ENCODE results near the gene IQCC. TPM values are rescaled to one million over a fixed set of nuclear protein-coding genes. Genes with fewer than 3 reads are reported as not detected.

IQCC gene
- total and polyA plus RNA-seq, 2 donors (not counting 1 experiment from before 2014, with no cell fraction given) = 2.0 to 2.3 TPM

GRCh38 chr1:32184650-32185049, 20.8 kb upstream of the IQCC start:
- Histone ChIP-seq H3K36me3 (ENCODE audit: control insufficient read depth, insufficient read depth, low read length) (peaks cover 33% of the 10 kb centered on the region), H3K4me2 (ENCODE audit: extremely low read depth, insufficient read depth, low read length) (peak overlapping the region; percentile 54), H4K20me1 (ENCODE audit: control insufficient read depth, extremely low read depth, insufficient read depth, low read length) (peaks cover 3% of the 10 kb centered on the region), H3K79me2 (ENCODE audit: control insufficient read depth, insufficient read depth, low read length) (peaks cover 71% of the 10 kb centered on the region), H2AFZ (ENCODE audit: low read length) (no peak overlapping the region), H3K27me3 (ENCODE audit: control insufficient read depth, insufficient read depth, low read length) (no peaks in the 10 kb centered on the region), H3K4me3 (replicated peaks in 1 of 4; ENCODE audit: control extremely low read depth in 1 of 4, insufficient read depth in 1 of 4, low read depth in 3 of 4, low read length in 4 of 4) (peak overlapping the region in 1 of 4 experiments; percentile 0), H3K27ac (ENCODE audit: insufficient read depth, low read length) (no peak overlapping the region), H3K9ac (ENCODE audit: insufficient read depth, low read length) (no peak overlapping the region), H3K9me3 (ENCODE audit: control insufficient read depth, insufficient read depth, low read depth, low read length) (no peaks in the 10 kb centered on the region), H3K4me1 (ENCODE audit: control insufficient read depth, extremely low read depth, insufficient read depth, low read length) (peaks cover 7% of the 10 kb centered on the region)
- no peak for TF ChIP-seq CTCF (conservative IDR thresholded peaks at IDR 0.05 in 1 of 2, IDR thresholded peaks at IDR 0.05 in 1 of 2; ENCODE audit: low read depth in 1 of 2, low read length in 2 of 2)
- TF ChIP-seq EZH2 (IDR thresholded peaks at IDR 0.05; ENCODE audit: low read length, missing control alignments) = no peak
- no peak for DNase-seq (ENCODE audit: low read depth in 2 of 2)

DNA sequence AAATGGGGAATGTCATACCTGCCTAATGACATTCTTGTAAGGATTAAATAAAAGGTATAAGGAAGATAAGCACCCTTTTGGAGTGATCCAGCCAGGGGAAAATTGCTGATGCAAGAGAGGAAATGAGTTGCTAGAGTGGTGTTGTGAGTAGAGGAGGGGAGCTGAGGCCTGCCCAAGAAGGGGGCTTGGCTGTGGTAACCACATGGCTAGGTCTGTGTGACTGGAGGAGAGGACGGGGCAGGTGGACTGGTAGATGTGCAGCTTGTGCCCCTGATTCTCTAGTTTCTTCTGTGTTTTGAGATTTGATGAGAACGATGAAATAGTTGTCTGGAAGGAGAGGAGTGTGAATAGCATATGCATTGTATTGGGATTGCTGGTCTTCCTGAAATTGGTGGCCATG, 19.4 kb upstream of the IQCC start:
- H3K27ac ChIP-seq (ENCODE audit: insufficient read depth, low read length) = no peak overlapping the region
- H3K9ac ChIP-seq (ENCODE audit: insufficient read depth, low read length) = no peak overlapping the region
- no peak overlapping the region for H3K4me2 ChIP-seq (ENCODE audit: extremely low read depth, insufficient read depth, low read length)
- no peak for DNase-seq (ENCODE audit: low read depth in 2 of 2)
- no peak for TF ChIP-seq EZH2 (IDR thresholded peaks at IDR 0.05; ENCODE audit: low read length, missing control alignments)
- no peak for TF ChIP-seq CTCF (conservative IDR thresholded peaks at IDR 0.05 in 1 of 2, IDR thresholded peaks at IDR 0.05 in 1 of 2; ENCODE audit: low read depth in 1 of 2, low read length in 2 of 2)
- H3K27me3 ChIP-seq (ENCODE audit: control insufficient read depth, insufficient read depth, low read length) = no peaks in the 10 kb centered on the region
- peaks cover 45% of the 10 kb centered on the region for H3K36me3 ChIP-seq (ENCODE audit: control insufficient read depth, insufficient read depth, low read length)
- H3K9me3 ChIP-seq (ENCODE audit: control insufficient read depth, insufficient read depth, low read depth, low read length) = no peaks in the 10 kb centered on the region
- peaks cover 62% of the 10 kb centered on the region for H3K79me2 ChIP-seq (ENCODE audit: control insufficient read depth, insufficient read depth, low read length)
- H3K4me3 ChIP-seq (replicated peaks in 1 of 4; ENCODE audit: control extremely low read depth in 1 of 4, insufficient read depth in 1 of 4, low read depth in 3 of 4, low read length in 4 of 4) = no peak overlapping the region
- no peak overlapping the region for H2AFZ ChIP-seq (ENCODE audit: low read length)
- peaks cover 6% of the 10 kb centered on the region for H3K4me1 ChIP-seq (ENCODE audit: control insufficient read depth, extremely low read depth, insufficient read depth, low read length)
- peaks cover 3% of the 10 kb centered on the region for H4K20me1 ChIP-seq (ENCODE audit: control insufficient read depth, extremely low read depth, insufficient read depth, low read length)

DNA sequence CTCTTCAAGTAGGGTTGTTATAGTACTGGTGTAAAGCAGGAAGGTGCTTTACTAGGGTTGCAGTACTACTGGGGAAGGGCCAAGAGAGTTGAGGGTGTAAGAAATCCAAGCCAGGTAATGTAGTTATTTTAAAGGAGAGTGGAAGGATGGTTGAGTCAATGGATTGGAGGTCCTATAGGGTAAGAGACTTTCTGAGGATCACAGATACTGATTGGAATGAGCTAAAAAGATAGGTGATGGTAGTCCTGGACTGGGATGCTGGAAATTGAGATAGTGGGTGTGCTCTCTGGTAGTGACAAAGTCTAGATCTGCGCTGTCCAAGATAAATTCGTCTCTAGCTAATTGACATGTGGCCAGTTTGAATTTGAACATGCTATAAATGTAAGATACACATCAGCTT, 19.0 kb upstream of the IQCC start:
- no peak overlapping the region for H3K4me3 ChIP-seq (replicated peaks in 1 of 4; ENCODE audit: control extremely low read depth in 1 of 4, insufficient read depth in 1 of 4, low read depth in 3 of 4, low read length in 4 of 4)
- H3K79me2 ChIP-seq (ENCODE audit: control insufficient read depth, insufficient read depth, low read length) = peaks cover 58% of the 10 kb centered on the region
- H3K9ac ChIP-seq (ENCODE audit: insufficient read depth, low read length) = no peak overlapping the region
- no peaks in the 10 kb centered on the region for H3K27me3 ChIP-seq (ENCODE audit: control insufficient read depth, insufficient read depth, low read length)
- H3K9me3 ChIP-seq (ENCODE audit: control insufficient read depth, insufficient read depth, low read depth, low read length) = no peaks in the 10 kb centered on the region
- peaks cover 42% of the 10 kb centered on the region for H3K36me3 ChIP-seq (ENCODE audit: control insufficient read depth, insufficient read depth, low read length)
- peaks cover 1% of the 10 kb centered on the region for H3K4me1 ChIP-seq (ENCODE audit: control insufficient read depth, extremely low read depth, insufficient read depth, low read length)
- TF ChIP-seq CTCF (conservative IDR thresholded peaks at IDR 0.05 in 1 of 2, IDR thresholded peaks at IDR 0.05 in 1 of 2; ENCODE audit: low read depth in 1 of 2, low read length in 2 of 2) (no peak), EZH2 (IDR thresholded peaks at IDR 0.05; ENCODE audit: low read length, missing control alignments) (no peak)
- no peak overlapping the region for H3K27ac ChIP-seq (ENCODE audit: insufficient read depth, low read length)
- peaks cover 3% of the 10 kb centered on the region for H4K20me1 ChIP-seq (ENCODE audit: control insufficient read depth, extremely low read depth, insufficient read depth, low read length)
- no peak for DNase-seq (ENCODE audit: low read depth in 2 of 2)
- no peak overlapping the region for H3K4me2 ChIP-seq (ENCODE audit: extremely low read depth, insufficient read depth, low read length)
- no peak overlapping the region for H2AFZ ChIP-seq (ENCODE audit: low read length)

Measured in fibroblast of lung (primary cell).